Skeletal muscle tissue (tissue), 4 donors: ENCODE results near the gene JAK3. TPM values are rescaled to one million over a fixed set of nuclear protein-coding genes. Genes with fewer than 3 reads are reported as not detected.

Source experiments
- H3K27ac ChIP-seq: one replicate; pipeline ENCODE4 v1.7.0; 2013; ENCODE audit warnings: mild to moderate bottlenecking, low read depth, low read length, inconsistent platforms
- H3K27me3 ChIP-seq, 3 donors: one replicate each; pipeline ENCODE4 v1.7.0; 2013; ENCODE audit warnings: low read length in 3 of 3; ENCODE audit not compliant: control insufficient read depth in 3 of 3, insufficient read depth in 3 of 3
- H3K36me3 ChIP-seq, 3 donors: one replicate each; pipeline ENCODE4 v1.7.0; 2013; ENCODE audit warnings: low read length in 3 of 3; ENCODE audit not compliant: control insufficient read depth in 3 of 3, insufficient read depth in 3 of 3
- H3K4me1 ChIP-seq, 3 donors: one replicate each; pipeline ENCODE4 v1.7.0; 2013; ENCODE audit warnings: low read length in 3 of 3, mild to moderate bottlenecking in 3 of 3; ENCODE audit not compliant: control insufficient read depth in 3 of 3, insufficient read depth in 3 of 3
- H3K4me3 ChIP-seq, 3 donors: one replicate each; pipeline ENCODE4 v1.7.0; 2013; ENCODE audit warnings: low read length in 3 of 3
- H3K9ac ChIP-seq, 3 donors: one replicate each; pipeline ENCODE4 v1.7.0; 2013; ENCODE audit warnings: low read length in 3 of 3, mild to moderate bottlenecking in 3 of 3, moderate library complexity in 2 of 3, low read depth in 1 of 3
- H3K9me3 ChIP-seq, 3 donors: one replicate each; pipeline ENCODE4 v1.7.0; 2013; ENCODE audit warnings: low read length in 3 of 3; ENCODE audit not compliant: control insufficient read depth in 3 of 3
- total RNA-seq: library from RNA; depleted of rRNA; stranded (reverse); fragments of >200 nt; gene quantifications from one replicate; pipeline ENCODE4 v1.2.3, GENCODE V29; 2014
- donor health status: Osteomylitis.

JAK3 gene
- total RNA-seq, 1 donor from 2014 or later = 2.1 TPM

- no peaks in the 10 kb centered on the region for H3K9me3 ChIP-seq
- H3K27me3 ChIP-seq = peaks cover 29 to 45% (median 29%) of the 10 kb centered on the region in 3 donors
- no peak overlapping the region for H3K4me3 ChIP-seq
- H3K4me1 ChIP-seq = no peaks in the 10 kb centered on the region
- H3K27ac ChIP-seq = no peak overlapping the region
- H3K36me3 ChIP-seq = no peaks in the 10 kb centered on the region
- no peak overlapping the region for H3K9ac ChIP-seq
Measured at GRCh38 chr19:17877696-17878095, 29.9 kb upstream of the JAK3 start.

GRCh38 chr19:17874758-17875135, 27.0 kb upstream of the JAK3 start:
- H3K9ac ChIP-seq = no peak overlapping the region
- H3K4me1 ChIP-seq = peaks cover 0 to 6% (median 0%) of the 10 kb centered on the region in 3 donors
- no peaks in the 10 kb centered on the region for H3K9me3 ChIP-seq
- no peak overlapping the region for H3K4me3 ChIP-seq
- no peaks in the 10 kb centered on the region for H3K36me3 ChIP-seq
- H3K27ac ChIP-seq = no peak overlapping the region
- H3K27me3 ChIP-seq = peaks cover 55 to 63% (median 57%) of the 10 kb centered on the region in 3 donors

- peaks cover 55 to 63% (median 58%) of the 10 kb centered on the region in 3 donors for H3K27me3 ChIP-seq
- H3K9me3 ChIP-seq = no peaks in the 10 kb centered on the region
- H3K4me3 ChIP-seq = no peak overlapping the region
- no peak overlapping the region for H3K9ac ChIP-seq
- peaks cover 0 to 6% (median 0%) of the 10 kb centered on the region in 3 donors for H3K4me1 ChIP-seq
- H3K27ac ChIP-seq = no peak overlapping the region
- H3K36me3 ChIP-seq = no peaks in the 10 kb centered on the region
Measured at GRCh38 chr19:17873786-17874757, 26.3 kb upstream of the JAK3 start.

- H3K27ac ChIP-seq = no peak overlapping the region
- H3K9ac ChIP-seq = no peak overlapping the region
- peaks cover 0 to 6% (median 0%) of the 10 kb centered on the region in 3 donors for H3K4me1 ChIP-seq
- H3K27me3 ChIP-seq = peaks cover 47 to 55% (median 54%) of the 10 kb centered on the region in 3 donors
- H3K4me3 ChIP-seq = no peak overlapping the region
- H3K36me3 ChIP-seq = no peaks in the 10 kb centered on the region
- no peaks in the 10 kb centered on the region for H3K9me3 ChIP-seq
Measured at GRCh38 chr19:17872251-17873001, 24.6 kb upstream of the JAK3 start.

- Histone ChIP-seq H3K9me3 (no peaks in the 10 kb centered on the region), H3K9ac (no peak within 1 kb of the TSS), H3K36me3 (no peaks in the 10 kb centered on the region), H3K27ac (no peak within 1 kb of the TSS), H3K4me3 (no peak within 1 kb of the TSS), H3K4me1 (peaks cover 0 to 6% (median 0%) of the 10 kb centered on the region in 3 donors), H3K27me3 (peaks cover 47 to 54% (median 54%) of the 10 kb centered on the region in 3 donors)
Measured at GRCh38 chr19:17871878-17872250, 24.1 kb upstream of the JAK3 start, which contains the start of gene SLC5A5. Gene SLC5A5 (plus strand): TSS chr19:17871945. CDS start chr19:17872320, 375 bp downstream.

GRCh38 chr19:17871032-17871877, 23.5 kb upstream of the JAK3 start:
- Histone ChIP-seq H3K27ac (no peak overlapping the region), H3K4me3 (no peak overlapping the region), H3K9me3 (no peaks in the 10 kb centered on the region), H3K27me3 (peaks cover 47 to 54% (median 54%) of the 10 kb centered on the region in 3 donors), H3K4me1 (peaks cover 0 to 6% (median 0%) of the 10 kb centered on the region in 3 donors), H3K36me3 (no peaks in the 10 kb centered on the region), H3K9ac (no peak overlapping the region)

GRCh38 chr19:17869114-17869608, 21.4 kb upstream of the JAK3 start:
- H3K4me3 ChIP-seq = no peak overlapping the region
- peaks cover 2 to 18% (median 12%) of the 10 kb centered on the region in 3 donors for H3K4me1 ChIP-seq
- H3K9ac ChIP-seq = no peak overlapping the region
- H3K27me3 ChIP-seq = peaks cover 38 to 46% (median 40%) of the 10 kb centered on the region in 3 donors
- H3K9me3 ChIP-seq = no peaks in the 10 kb centered on the region
- no peak overlapping the region for H3K27ac ChIP-seq
- peaks cover 8 to 14% (median 13%) of the 10 kb centered on the region in 3 donors for H3K36me3 ChIP-seq

- H3K9me3 ChIP-seq = no peaks in the 10 kb centered on the region
- H3K27ac ChIP-seq = no peak overlapping the region
- no peak overlapping the region for H3K9ac ChIP-seq
- peaks cover 34 to 42% (median 36%) of the 10 kb centered on the region in 3 donors for H3K27me3 ChIP-seq
- H3K4me3 ChIP-seq = no peak overlapping the region
- H3K36me3 ChIP-seq = peaks cover 13 to 19% (median 18%) of the 10 kb centered on the region in 3 donors
- H3K4me1 ChIP-seq = peaks cover 7 to 22% (median 17%) of the 10 kb centered on the region in 3 donors
Measured at GRCh38 chr19:17868669-17869068, 20.9 kb upstream of the JAK3 start.

- H3K36me3 ChIP-seq = peaks cover 29 to 36% (median 30%) of the 10 kb centered on the region in 3 donors
- no peaks in the 10 kb centered on the region for H3K9me3 ChIP-seq
- peaks cover 14 to 37% (median 33%) of the 10 kb centered on the region in 3 donors for H3K4me1 ChIP-seq
- no peak overlapping the region for H3K4me3 ChIP-seq
- H3K27ac ChIP-seq = no peak overlapping the region
- no peak overlapping the region for H3K9ac ChIP-seq
- H3K27me3 ChIP-seq = peaks cover 21 to 28% (median 21%) of the 10 kb centered on the region in 3 donors
Measured at GRCh38 chr19:17866964-17867486, 19.2 kb upstream of the JAK3 start.
